CD4-positive, alpha-beta T cell treated with Interleukin-17A for 1 hour (primary cell): ENCODE results near the gene IER2.

Experiments used
- DNase-seq: peaks from one replicate; pipeline ENCODE4 v3.0.0-alpha.2; 2020

Gene IER2

DNA sequence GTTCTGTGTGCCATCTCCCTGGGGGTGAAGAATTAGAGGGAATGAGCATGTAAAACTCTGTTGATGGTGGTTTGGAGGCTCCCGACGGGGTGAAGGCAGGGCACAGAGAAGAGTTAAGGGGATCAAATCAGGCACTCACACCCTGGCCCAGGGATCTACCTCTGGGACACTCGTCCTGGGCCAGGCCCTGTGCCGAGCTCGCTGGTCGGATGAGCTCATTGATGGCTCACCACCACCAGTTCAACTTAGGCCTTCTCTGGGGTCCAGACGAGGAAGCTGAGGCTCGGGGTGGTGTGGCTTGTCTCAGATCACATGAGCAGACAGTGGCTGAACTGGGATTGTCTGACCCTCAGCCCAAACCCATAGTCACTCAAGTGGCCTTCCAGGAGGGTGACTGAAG lies 30.6 kb upstream of the IER2 start:
- DNase-seq = no peak

DNA sequence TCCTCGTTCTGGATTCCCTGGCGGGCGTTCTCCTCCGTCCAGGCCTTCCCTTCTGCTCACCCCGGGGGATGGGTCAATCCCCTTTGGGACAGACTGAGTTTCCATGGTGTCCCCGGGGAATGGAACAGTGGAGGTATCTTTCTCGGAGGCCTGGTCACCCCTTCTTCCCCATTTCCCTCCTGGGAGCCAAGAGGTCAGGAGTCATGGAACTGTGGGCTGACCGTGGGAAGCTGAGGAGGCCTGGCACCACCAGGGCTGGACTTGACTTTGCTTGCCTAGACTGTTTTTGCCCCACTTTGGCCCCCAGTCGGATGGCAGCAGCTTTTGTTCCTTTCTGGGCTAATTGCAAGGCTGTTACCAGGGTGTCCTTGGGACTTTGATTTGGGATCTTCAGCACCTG lies 30.2 kb upstream of the IER2 start:
- no peak for DNase-seq

DNA sequence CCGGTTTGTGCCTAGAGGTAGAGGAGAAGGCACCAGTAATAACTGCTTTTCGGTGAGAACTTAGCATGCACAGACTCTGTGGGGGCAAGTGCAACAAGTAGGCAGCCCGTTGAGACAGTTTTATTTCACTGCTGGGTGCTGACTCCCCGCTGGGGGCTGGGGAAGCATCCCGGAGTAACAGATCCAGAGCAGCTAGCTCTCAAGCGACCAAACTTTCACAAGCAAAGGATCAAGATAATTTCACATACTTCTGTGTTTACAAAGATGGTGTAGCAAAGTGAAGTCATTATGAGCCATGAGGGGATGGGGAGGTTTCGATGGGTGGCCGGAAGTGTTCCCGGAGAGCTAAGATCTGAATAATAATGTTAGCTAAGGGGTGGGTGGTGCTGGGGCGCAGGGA lies 29.4 kb upstream of the IER2 start:
- DNase-seq = no peak

DNA sequence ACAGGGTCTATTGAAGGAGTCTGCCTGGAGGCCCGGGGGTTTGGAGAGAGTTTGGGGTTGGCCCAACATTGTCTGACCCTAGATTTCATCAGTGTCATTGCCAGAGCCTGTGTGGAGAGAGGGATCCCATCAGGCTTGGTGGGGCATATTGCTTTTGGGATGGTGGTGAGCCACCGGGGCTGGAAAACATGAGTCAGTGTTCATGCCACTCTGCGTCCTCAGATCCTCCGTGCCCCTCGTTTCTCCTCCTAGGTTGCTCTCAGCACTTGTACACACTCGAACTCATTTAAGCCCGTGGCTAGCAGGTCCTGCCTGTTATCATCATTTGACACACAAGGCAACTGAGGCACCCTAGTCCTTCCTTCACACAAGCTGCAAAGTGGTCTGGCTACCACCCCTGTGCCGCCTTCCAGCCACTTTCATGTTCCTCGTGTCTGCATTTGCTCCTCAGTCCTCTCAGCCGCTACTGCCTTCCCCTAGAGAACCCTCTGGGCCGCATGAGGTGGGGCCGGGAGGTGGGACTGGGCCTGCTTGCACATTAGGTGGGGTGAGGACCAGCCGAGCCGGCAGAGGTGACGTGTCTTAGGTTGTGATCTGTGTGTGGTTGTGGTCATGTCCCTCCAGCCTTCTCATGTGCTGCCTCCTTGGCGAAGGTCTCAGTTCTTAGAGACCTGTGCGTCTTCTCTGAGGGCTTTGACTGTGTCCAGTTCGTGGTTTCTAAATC lies 28.5 kb upstream of the IER2 start:
- DNase-seq = no peak

DNA sequence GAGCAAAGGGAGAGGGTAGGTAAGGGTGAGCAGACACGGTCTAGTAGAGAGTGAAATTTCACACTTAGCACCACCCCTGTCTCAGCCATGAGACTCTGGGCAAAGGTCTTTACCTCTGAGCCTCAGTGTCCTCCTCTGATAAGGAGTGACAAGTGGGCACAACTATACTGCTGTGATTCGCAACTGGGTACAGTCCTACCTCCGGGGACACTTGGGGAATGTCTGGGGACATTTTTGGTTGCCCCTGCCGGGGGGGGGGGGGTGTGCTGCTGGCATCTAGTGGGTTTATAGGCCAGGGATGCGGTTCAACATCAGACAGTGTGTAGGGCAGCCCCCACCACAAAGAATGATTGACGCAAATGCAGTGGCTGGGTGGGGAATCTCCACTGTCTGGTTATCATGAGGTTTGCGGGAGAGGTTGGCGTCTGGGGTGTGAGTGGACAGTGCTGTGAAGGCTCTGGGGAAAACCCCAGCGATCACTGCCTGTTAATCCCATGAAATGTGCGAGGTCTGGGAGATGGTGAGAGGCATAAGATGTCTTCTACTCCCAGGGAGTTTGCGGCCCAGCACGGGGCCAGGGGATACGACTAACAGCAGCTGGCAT lies 27.8 kb upstream of the IER2 start:
- DNase-seq = peak; percentile 44

DNA sequence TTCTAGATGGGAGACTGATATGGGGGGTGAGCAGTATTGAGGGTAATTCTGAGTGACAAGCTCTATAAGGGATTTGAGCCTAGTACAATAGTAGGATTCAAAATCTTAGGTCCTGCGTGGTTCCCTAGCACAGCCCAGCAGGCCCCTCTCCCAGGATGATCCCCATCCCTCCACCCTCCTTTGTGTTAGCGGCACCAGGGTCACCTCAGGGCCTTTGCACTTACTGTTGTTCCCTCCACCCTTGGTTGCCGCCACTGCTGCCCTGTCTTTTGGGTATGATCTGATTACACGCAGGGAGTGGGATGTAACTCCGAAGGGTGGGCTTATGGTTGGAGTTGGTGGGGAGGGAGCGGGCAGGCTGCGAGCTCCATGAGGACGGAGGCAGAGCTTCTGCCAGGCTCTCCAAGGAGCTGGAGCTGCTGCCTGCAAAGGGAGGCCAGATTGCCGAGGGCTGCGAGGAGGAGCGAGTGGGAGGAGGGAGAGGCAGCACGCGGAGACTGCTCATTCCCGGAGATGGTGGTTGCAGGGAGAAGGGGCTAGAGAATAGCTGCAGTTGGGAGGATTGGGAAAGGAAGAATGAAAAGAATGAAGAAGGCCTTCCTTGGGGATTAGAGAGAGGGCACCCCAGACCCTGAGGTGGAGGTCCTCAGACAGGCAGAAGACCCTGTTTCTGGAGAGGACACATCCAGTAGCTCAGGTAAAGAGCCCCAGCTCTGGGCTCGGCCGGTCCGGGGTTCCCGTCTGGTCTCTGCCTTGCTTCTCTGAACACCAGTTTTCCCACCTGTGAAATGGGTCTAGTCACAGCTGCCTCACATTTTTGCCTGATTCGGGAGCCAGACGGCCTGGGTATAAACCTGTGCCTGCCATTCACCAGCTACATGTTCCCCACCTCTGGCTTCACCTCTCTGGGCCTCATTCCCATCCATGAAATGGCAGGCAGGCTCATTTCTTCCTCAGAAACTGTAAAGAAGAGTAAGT lies 26.9 kb upstream of the IER2 start:
- no peak for DNase-seq

DNA sequence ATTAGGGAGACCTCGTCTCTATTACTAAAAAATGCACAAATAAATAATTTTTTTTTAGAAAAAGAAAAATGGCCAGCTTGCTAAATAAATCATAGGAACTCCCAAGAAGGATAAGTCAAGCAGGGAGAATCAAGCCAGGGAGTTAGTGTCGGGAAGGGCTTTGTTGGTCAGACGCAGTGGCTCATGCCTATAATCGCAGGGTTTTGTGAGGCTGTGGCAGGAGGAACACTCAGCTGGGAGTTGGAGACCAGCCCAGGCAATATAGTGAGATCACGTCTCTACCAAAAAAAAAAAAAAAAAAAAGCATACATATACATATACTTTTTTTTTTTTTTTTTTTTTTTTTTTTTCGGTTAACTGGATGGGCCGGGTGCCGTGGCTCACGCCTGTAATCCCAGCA lies 23.2 kb upstream of the IER2 start:
- no peak for DNase-seq

DNA sequence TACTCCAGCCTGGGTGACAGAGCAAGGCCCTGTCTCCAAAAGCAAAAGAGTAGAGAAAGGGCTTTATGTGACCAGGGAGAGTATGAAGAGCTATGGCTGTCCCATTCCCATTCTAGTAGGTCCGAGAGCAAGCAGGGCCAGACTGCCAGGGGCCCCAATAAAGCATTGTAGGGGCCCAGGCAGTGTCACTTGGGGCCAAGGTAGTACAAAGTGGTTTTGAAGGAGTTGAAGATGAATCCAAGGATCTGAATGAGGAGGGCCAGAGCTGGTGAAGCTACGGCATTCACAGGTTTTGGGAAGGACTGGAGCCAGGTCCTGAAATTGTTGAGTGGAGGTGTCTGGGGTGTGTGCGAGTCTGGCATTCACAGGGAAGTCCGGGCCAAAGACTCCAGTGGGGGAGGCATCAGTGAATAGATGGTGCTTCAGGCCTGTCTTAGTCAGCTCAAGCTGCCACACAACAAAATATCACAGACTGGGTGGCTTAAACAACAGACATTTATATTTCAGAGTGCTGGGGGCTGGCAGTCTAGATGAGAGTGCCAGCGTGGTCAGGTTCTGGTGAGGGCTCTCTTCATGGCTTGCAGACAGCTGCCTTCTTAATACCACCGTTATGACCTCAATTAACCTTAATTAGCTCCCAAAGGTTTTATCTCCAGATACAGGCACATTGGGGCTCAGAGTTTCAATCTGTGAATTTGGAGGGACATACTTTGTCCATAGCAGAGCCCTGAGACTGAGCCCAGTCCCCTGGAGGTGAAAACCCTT lies 22.2 kb upstream of the IER2 start:
- no peak for DNase-seq

DNA sequence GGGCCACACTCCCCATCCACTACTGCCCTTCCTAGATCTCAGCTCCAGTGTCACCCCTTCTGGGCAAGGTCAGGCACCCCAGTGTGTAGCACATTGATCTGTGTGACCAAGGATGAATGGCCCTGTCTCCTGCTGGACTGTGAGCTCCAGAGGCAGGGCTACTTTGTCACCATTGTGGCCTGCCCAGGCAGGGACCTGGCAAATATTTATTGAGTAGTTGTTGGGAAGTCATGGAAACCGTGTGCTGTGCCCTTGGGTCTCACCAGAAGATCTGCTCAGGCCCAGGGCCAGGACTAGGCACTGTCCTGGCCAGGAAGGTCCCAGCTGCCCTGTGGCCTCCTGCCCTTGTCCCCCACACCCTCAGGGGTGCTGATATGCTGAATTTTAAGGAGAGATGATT lies 21.6 kb upstream of the IER2 start:
- no peak for DNase-seq

DNA sequence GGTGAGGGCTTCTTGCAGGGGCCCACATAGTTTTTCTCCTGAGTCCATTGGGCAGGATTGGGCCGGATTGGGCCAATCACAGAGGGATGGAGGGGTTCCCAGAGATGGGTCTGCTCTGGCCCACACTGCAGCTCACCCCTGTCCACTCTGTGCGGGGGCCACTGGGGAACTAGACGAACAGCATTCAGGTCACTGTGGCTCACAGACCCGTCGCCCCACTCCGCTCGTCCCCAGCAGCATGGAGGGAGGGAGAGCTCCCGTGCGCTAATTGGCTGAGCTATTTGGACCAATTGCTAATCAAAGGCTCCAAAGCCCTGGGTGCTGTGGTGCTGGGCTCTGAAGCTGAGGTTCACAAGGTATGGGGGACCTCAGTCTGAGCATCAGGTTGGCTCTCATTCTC lies 20.8 kb upstream of the IER2 start:
- no peak for DNase-seq

DNA sequence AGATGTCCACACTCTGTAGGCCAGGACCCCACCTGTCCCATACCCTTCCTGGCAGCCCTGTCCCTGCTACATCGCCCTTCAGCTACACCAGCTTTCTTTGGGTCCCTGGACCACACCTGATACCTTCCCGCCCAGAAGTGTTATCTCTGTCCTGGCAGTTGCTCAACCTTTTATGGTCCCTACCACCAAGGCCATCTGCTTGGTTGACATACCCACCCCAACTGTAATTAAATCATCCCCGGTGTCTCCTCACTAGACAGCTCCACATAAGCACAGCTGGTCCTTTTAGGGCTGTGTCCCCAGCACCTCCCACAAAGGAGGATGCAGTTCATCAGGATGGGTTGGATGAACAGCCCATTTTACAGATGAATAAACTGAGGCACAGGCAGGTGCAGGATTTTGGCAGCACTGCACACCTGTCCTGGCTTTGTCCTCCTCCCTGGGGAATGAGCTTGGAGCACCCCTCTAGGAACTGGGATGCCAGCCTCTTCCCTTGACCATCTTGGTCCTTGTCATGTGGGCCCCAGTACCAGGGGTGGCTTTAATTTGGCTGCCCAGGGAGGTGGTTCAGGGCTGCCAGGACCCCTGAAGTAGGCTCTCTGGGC lies 19.2 kb upstream of the IER2 start:
- DNase-seq = no peak

DNA sequence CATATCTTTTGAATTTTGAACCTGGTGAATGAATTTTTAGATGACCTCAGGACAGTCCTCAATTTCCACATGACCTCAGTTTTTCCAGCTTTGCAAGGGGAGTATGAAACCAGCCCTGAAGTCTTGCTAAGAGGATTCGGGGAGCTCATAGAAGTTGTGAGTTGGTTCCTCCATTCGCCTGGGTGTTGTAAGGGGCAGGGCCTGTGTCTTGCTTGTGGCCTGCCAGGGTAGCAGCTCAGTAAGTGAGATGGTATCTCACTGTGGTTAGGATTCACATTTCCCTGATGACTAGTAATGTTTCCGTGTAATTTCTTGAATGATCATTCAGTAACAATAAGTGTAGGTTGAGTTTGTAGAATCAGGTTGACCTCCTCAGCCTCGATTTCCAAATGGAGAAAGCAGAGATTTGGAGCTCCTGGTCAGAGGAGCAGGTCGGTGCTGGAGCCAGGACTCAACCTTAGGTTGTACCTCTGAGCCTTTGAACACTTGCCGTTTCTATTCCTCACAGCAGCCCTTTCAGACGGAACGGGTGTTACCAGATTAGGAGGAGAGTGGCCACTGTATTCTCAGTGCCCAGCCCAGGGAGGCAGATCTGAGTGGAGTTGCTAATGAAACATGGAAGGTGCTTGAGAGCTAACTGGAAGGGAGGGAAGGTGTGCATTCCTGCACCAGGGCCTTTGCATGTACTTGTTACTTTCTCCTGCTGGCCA lies 17.6 kb upstream of the IER2 start:
- peak; percentile 60 for DNase-seq

DNA sequence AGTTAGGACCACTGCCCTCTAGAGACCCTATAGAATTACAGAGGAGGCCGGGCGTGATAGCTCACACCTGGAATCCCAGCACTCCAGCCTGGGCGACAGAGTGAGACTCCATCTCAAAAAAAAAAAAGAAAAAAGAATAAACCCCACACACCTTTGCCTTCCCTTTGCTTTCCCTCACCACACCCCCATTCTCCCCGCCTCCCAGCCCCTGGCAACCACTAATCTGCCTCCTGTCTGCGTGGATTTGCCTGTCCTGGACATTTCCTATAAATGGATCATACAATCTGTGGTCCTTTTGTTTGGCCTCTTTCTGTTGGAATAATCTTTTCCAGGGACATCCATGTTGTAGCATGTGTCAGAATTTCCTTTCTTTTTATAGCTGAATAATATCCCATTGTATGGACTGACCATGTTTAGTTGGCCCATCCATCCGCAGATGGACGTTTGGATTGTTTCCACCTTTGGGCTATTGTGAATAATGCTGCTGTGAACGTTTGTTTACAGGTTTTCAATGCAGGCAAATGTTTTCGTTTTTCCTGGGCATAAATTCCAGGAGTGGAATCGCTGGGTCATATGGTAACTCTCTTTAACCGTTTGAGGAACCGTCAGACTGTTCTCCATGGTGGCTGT lies 16.9 kb upstream of the IER2 start:
- DNase-seq = no peak

DNA sequence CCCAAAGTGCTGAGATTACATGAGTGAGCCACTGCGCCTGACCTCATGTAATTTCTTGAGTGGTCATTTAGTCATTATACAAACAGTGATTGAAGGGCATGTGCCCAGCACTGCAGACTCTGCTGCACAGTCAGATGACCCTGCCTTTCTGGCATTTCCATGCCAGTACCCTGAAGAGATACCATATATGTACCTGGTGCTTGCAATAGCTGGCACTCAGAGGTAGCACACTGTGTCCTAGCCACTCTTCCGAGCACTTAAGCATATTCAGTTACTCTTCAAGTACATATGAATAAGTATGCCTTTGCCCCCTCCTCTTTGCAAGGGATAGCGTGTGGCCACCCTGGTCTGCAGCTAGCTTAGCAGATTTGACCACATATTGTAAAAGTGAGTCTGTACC lies 15.6 kb upstream of the IER2 start:
- DNase-seq = no peak

DNA sequence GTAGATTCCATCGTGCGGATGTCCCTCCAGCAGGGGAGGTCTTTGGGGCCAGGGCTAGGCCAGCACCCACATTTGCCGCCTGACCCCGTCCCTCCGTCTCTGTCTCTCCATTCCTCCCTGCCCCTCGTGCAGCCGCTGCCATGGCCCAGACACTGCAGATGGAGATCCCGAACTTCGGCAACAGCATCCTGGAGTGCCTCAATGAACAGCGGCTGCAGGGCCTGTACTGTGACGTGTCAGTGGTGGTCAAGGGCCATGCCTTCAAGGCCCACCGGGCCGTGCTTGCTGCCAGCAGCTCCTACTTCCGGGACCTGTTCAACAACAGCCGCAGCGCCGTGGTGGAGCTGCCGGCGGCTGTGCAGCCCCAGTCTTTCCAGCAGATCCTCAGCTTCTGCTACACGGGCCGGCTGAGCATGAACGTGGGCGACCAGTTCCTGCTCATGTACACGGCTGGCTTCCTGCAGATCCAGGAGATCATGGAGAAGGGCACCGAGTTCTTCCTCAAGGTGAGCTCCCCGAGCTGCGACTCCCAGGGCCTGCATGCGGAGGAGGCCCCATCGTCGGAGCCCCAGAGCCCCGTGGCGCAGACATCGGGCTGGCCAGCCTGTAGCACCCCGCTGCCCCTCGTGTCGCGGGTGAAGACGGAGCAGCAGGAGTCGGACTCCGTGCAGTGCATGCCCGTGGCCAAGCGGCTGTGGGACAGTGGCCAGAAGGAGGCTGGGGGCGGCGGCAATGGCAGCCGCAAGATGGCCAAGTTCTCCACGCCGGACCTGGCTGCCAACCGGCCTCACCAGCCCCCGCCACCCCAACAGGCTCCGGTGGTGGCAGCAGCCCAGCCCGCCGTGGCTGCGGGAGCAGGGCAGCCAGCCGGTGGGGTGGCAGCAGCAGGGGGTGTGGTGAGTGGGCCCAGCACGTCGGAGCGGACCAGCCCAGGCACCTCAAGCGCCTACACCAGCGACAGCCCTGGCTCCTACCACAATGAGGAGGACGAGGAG lies 14.8 kb upstream of the IER2 start:
- DNase-seq = no peak

DNA sequence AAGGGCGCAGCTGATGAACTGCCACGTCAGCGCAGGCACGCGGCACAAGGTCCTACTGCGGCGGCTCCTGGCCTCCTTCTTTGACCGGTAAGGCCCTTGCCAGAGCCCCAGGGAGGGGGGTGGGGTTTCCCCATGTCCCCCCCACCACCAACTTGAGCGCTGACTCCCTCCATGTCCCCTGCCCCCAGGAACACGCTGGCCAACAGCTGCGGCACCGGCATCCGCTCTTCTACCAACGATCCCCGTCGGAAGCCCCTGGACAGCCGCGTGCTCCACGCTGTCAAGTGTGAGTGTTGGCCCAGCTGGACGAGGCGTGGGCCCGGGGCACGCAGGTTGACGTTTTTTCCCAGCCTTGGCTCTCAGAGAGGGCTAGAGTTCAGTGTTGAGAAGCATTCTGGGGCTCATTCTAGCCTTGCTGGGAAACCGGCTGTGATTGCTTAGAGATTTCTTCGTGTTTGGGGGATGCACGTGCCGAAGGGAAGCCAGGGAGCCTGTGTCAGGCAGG lies 12.9 kb upstream of the IER2 start:
- no peak for DNase-seq

DNA sequence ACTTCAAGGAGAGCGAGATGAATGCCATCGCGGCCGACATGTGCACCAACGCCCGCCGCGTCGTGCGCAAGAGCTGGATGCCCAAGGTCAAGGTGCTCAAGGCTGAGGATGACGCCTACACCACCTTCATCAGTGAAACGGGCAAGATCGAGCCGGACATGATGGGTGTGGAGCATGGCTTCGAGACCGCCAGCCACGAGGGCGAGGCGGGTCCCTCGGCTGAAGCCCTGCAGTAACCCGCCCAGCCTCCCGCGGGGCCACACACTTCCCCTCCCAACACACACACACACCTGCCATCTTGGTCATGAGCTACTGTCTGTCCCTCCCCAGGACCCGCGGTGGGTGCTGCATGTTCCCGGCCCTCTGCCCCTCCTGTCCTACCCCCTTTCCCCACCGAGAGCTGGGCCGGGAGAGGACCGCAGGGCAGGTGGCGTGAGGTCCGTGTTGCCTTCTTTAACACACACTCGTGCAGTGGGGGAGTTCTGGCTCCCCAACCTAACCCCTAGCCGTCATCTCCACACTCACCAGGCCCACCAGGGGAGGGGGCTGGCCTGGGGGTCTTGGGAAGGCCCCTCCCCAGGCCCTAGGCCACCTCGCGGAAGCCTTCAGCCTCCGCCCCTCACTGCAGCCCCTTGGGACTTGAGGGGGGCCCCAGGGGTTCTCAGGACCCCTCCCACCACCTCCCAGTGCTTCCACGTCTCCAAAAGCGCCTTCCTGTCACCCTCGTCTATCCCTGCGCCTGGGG lies 11.9 kb upstream of the IER2 start:
- DNase-seq = no peak

DNA sequence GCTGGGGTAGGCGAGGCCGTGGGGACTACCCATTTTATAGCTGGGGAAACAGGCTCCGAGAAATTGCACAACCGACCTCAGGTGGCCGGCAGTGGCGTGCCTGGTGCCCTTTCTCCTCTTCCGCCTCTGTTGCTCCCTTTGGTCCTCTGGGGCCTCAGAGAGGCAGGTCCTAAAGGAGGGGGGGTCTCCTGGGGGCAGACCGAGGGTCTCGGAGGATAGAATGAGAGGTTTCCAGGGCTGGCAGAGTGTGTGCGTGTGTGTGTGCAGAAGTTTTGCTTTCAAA lies 11.4 kb upstream of the IER2 start:
- no peak for DNase-seq

DNA sequence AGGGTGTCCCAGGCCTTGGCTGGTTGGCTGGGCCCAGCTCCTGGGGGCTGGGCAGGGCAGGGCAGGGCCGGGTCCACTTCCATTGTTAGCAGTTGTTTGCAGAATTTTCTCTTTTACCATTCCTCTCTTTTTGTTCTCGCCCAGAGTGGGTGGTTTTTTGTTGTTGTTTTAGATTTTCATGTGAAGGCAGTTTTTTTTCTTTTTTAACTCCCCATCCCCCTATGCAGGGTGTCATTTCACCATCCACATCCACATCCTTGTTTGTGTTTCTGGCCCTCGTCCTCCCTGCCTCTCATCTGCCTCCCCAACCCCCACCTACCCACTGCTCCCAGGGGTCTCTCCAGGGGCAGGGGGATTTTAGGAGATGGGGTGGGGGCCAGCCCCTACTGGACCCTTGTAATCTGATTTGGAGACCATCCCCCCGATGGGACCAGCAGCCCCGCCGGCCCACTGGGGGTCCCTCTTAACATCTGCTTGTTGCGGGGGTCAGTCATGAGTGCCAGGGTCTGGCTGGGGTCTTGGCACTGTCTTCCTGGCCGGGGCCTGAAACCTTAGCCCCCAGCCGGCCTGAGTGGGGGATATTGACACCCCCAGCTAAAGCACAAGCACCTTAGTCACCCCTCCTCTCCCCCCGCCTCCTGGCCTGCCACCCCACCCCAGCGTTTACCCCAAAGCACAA lies 10.4 kb upstream of the IER2 start:
- no peak for DNase-seq
